HCT116 (cell line): Measurements from ENCODE around the gene APOA1. TPM values are rescaled to one million over a fixed set of nuclear protein-coding genes. Genes with fewer than 3 reads are reported as not detected.

Experiments used
- ATAC-seq: fragments of 200-7000 bp; cut with Tn5 transposase; 2 replicates; pipeline ENCODE4 v1.9.1; 2020; ENCODE audit warnings: mild to moderate bottlenecking, moderate library complexity
- BruUV-seq: library from RNA; stranded (reverse); fragments of 400-500 nt; replicated peaks from 2 replicates; lab custom pipeline; 2021; lab: Mats Ljungman, UMichigan
- CTCF ChIA-PET: fragments of 300-600 bp; sonication (Branson Sonifier 250); formaldehyde crosslinking; loops from one replicate; lab custom pipeline; 2021; ENCODE audit warnings: antibody characterized with exemption; lab: Charles Lee
- POLR2A ChIA-PET: fragments of 300-600, 350-600 bp; sonication (Branson Sonifier 250); formaldehyde crosslinking; loops from one replicate; lab custom pipeline; 2021; ENCODE audit warnings: antibody characterized with exemption; lab: Charles Lee
- RAD21 ChIA-PET, 2 experiments: fragments of 300-600 bp; sonication (Branson Sonifier 250); formaldehyde crosslinking; loops; one replicate each; lab custom pipeline; 2023; ENCODE audit warnings: low total read pairs in 2 of 2; ENCODE audit not compliant: uncharacterized antibody in 2 of 2, unreplicated experiment in 2 of 2, low non-redundant PET in 1 of 2; lab: Charles Lee
- DNase-seq: peaks from one replicate; pipeline ENCODE4 v3.0.0-alpha.2; 2010; ENCODE audit warnings: low read depth, low spot score
- H2AFZ ChIP-seq: fragments of 200-600 bp; shearing (Covaris generic), sonication (generic); 2 replicates; pipeline ENCODE4 v1.6.1; 2017; ENCODE audit warnings: low read depth, mixed run types, mixed read lengths, antibody characterized with exemption, low read length; ENCODE audit not compliant: poor library complexity, severe bottlenecking
- H3K27ac ChIP-seq: 2 replicates; pipeline ENCODE4 v1.5.1; 2012; ENCODE audit warnings: low read depth, low read length
- H3K27me3 ChIP-seq: fragments of 200-600 bp; sonication (generic); 2 replicates; pipeline ENCODE4 v1.6.1; 2016; ENCODE audit warnings: mixed run types, low read length, mixed read lengths; ENCODE audit not compliant: insufficient read depth
- H3K36me3 ChIP-seq, 2 experiments: fragments of 200-500 bp in 1 of 2; fragments of 200-600 bp in 1 of 2; sonication (Bioruptor generic) in 1 of 2; sonication (generic) in 1 of 2; 2 replicates each; pipeline versions ENCODE4 v1.5.1 to v1.6.1; 2014 to 2016; ENCODE audit warnings: low read length in 2 of 2, inconsistent platforms in 1 of 2, mixed read lengths in 1 of 2, mixed run types in 1 of 2; ENCODE audit not compliant: insufficient read depth in 2 of 2, control insufficient read depth in 1 of 2
- H3K4me1 ChIP-seq, 2 experiments: fragments of 200-600 bp in 1 of 2; sonication (generic) in 1 of 2; 2 replicates each; pipeline versions ENCODE4 v1.5.1 to v1.6.1; 2012 to 2017; ENCODE audit warnings: low read length in 2 of 2, inconsistent platforms in 1 of 2, mild to moderate bottlenecking in 1 of 2, mixed read lengths in 1 of 2, mixed run types in 1 of 2, moderate library complexity in 1 of 2; ENCODE audit not compliant: insufficient read depth in 2 of 2, control insufficient read depth in 1 of 2
- H3K4me2 ChIP-seq: fragments of 200-600 bp; sonication (generic); 2 replicates; pipeline ENCODE4 v1.6.1; 2017; ENCODE audit warnings: mixed run types, low read length, mixed read lengths
- H3K4me3 ChIP-seq, 2 experiments: fragments of 200-600 bp in 1 of 2; sonication (generic) in 1 of 2; replicated peaks in 1 of 2; 2 replicates each; pipeline ENCODE4 v1.5.1; 2011 to 2016; ENCODE audit warnings: low read length in 2 of 2, control low read depth in 1 of 2, low read depth in 1 of 2, mild to moderate bottlenecking in 1 of 2, mixed read lengths in 1 of 2, mixed run types in 1 of 2
- H3K79me2 ChIP-seq: fragments of 200-600 bp; sonication (generic); 2 replicates; pipeline ENCODE4 v1.6.1; 2017; ENCODE audit warnings: mild to moderate bottlenecking, mixed run types, low read length, moderate library complexity, mixed read lengths; ENCODE audit not compliant: insufficient read depth
- H3K9ac ChIP-seq: fragments of 200-600 bp; sonication (generic); 2 replicates; pipeline ENCODE4 v1.6.1; 2016; ENCODE audit warnings: low read length, mixed read lengths
- H3K9me2 ChIP-seq: fragments of 200-600 bp; sonication (generic), shearing (Covaris generic); 2 replicates; pipeline ENCODE4 v1.6.1; 2017; ENCODE audit warnings: mixed run types, mild to moderate bottlenecking, moderate library complexity; ENCODE audit not compliant: insufficient read depth
- H3K9me3 ChIP-seq, 2 experiments: fragments of 200-500 bp in 1 of 2; fragments of 200-600 bp in 1 of 2; sonication (Bioruptor generic) in 1 of 2; sonication (generic) in 1 of 2; 2 replicates each; pipeline ENCODE4 v1.6.1; 2014 to 2017; ENCODE audit warnings: low read length in 2 of 2, mixed read lengths in 2 of 2, inconsistent platforms in 1 of 2, low read depth in 1 of 2, mild to moderate bottlenecking in 1 of 2, mixed run types in 1 of 2, moderate library complexity in 1 of 2; ENCODE audit not compliant: control insufficient read depth in 1 of 2, insufficient read depth in 1 of 2
- H4K20me1 ChIP-seq: fragments of 200-600 bp; sonication (generic), shearing (Covaris generic); 2 replicates; pipeline ENCODE4 v1.6.1; 2017; ENCODE audit warnings: mixed run types, mild to moderate bottlenecking, moderate library complexity; ENCODE audit not compliant: insufficient read depth
- ATF3 ChIP-seq: IDR thresholded peaks from 2 replicates; pipeline ENCODE4 v1.6.1; 2012
- CBX3 ChIP-seq: IDR thresholded peaks from 2 replicates; pipeline ENCODE4 v1.6.1; 2012; ENCODE audit warnings: low read depth
- CEBPB ChIP-seq: IDR thresholded peaks from 2 replicates; pipeline ENCODE4 v1.6.1; 2012; ENCODE audit warnings: low read depth
- CTCF ChIP-seq, 3 experiments: fragments of 200-600 bp in 1 of 3; sonication (generic) in 1 of 3; IDR thresholded peaks in 2 of 3; conservative IDR thresholded peaks in 1 of 3; 2 replicates each; pipeline ENCODE4 v1.5.1; 2012 to 2017; ENCODE audit warnings: low read depth in 2 of 3, low read length in 2 of 3, antibody characterized with exemption in 1 of 3, borderline replicate concordance in 1 of 3, control low read depth in 1 of 3, mild to moderate bottlenecking in 1 of 3, mixed read lengths in 1 of 3, mixed run types in 1 of 3, moderate library complexity in 1 of 3; ENCODE audit not compliant: insufficient read depth in 1 of 3
- EGR1 ChIP-seq: IDR thresholded peaks from 2 replicates; pipeline ENCODE4 v1.6.1; 2012; ENCODE audit warnings: low read depth
- ELF1 ChIP-seq: IDR thresholded peaks from 2 replicates; pipeline ENCODE4 v1.6.1; 2012; ENCODE audit warnings: low read depth, borderline replicate concordance
- EZH2 ChIP-seq: fragments of 200-600 bp; sonication (generic); IDR thresholded peaks from 2 replicates; pipeline ENCODE4 v1.6.1; 2017; ENCODE audit warnings: antibody characterized with exemption, mixed run types
- EZH2phosphoT487 ChIP-seq: fragments of 200-600 bp; IDR thresholded peaks from 2 replicates; pipeline ENCODE4 v1.6.1; 2018; ENCODE audit warnings: antibody characterized with exemption, borderline replicate concordance
- JUND ChIP-seq: IDR thresholded peaks from 2 replicates; pipeline ENCODE4 v1.6.1; 2012
- MAX ChIP-seq: IDR thresholded peaks from 2 replicates; pipeline ENCODE4 v1.6.1; 2012
- POLR2A ChIP-seq: IDR thresholded peaks from 2 replicates; pipeline ENCODE4 v1.7.0; 2011; ENCODE audit warnings: borderline replicate concordance; ENCODE audit not compliant: insufficient read depth, insufficient read length; ENCODE audit errors: extremely low read depth
- POLR2AphosphoS5 ChIP-seq: IDR thresholded peaks from 2 replicates; pipeline ENCODE4 v1.6.1; 2011; ENCODE audit warnings: mild to moderate bottlenecking, low read depth, low read length, moderate library complexity
- RAD21 ChIP-seq: IDR thresholded peaks from 2 replicates; pipeline ENCODE4 v1.6.1; 2012; ENCODE audit warnings: low read depth, mild to moderate bottlenecking
- SIN3A ChIP-seq: IDR thresholded peaks from 2 replicates; pipeline ENCODE4 v1.6.1; 2012; ENCODE audit warnings: low read depth
- SP1 ChIP-seq: IDR thresholded peaks from 2 replicates; pipeline ENCODE4 v1.6.1; 2012; ENCODE audit warnings: low read depth
- SRF ChIP-seq: IDR thresholded peaks from 2 replicates; pipeline ENCODE4 v1.6.1; 2012; ENCODE audit warnings: low read depth
- TCF7L2 ChIP-seq: IDR thresholded peaks from 2 replicates; pipeline ENCODE4 v1.7.0; 2011; ENCODE audit warnings: borderline replicate concordance, inconsistent platforms; ENCODE audit not compliant: insufficient read depth, insufficient read length; ENCODE audit errors: extremely low read depth
- YY1 ChIP-seq: IDR thresholded peaks from 2 replicates; pipeline ENCODE4 v1.6.1; 2011; ENCODE audit warnings: low read length, low read depth, moderate library complexity, mild to moderate bottlenecking; ENCODE audit not compliant: insufficient replicate concordance; ENCODE audit errors: extremely low read depth
- ZNF274 ChIP-seq: fragments of 200-500 bp; sonication (Bioruptor generic); IDR thresholded peaks from 2 replicates; pipeline ENCODE4 v1.6.1; 2014; ENCODE audit warnings: mild to moderate bottlenecking, low read depth, low read length, inconsistent platforms
- intact Hi-C: fragments of 100-400 bp; cut with micrococcal nuclease; formaldehyde crosslinking; loops from 2 replicates; pipeline ENCODE4 v1.10.0; 2022
- total RNA-seq: library from RNA; stranded (reverse); gene quantifications from one replicate; pipeline ENCODE4 v1.2.1, GENCODE V29; 2021; ENCODE audit not compliant: unreplicated experiment

The APOA1 gene
- total RNA-seq, 1 experiment from 2014 or later, result 2.0 TPM

- Histone ChIP-seq H3K79me2 (no peaks in the 10 kb centered on the region), H3K36me3 (no peaks in the 10 kb centered on the region; a peak in 1 of 4 replicates), H4K20me1 (no peaks in the 10 kb centered on the region)
- TF ChIP-seq YY1 (no peak), ATF3 (no peak), CBX3 (no peak), ZNF274 (no peak), POLR2AphosphoS5 (no peak), TCF7L2 (no peak), SP1 (no peak), POLR2A (no peak), CEBPB (no peak), RAD21 (no peak), CTCF (IDR thresholded peaks at IDR 0.05 in 2 of 3, conservative IDR thresholded peaks at IDR 0.05 in 1 of 3; ENCODE audit: borderline replicate concordance in 1 of 3, insufficient read depth in 1 of 3, low read depth in 2 of 3, low read length in 2 of 3) (no peak), EGR1 (no peak), SIN3A (no peak), EZH2 (no peak), JUND (no peak), EZH2phosphoT487 (no peak), SRF (no peak), MAX (no peak), ELF1 (no peak)
- TF ChIP-seq, all 23 proteins: peak for 0
- intact Hi-C loops, result no loop called here
- Histone ChIP-seq H3K4me3 (no peak overlapping the region), H3K4me1 (peaks cover 0 to 6% of the 10 kb centered on the region in 2 experiments; a peak in 2 of 4 replicates), H3K9me3 (no peaks in the 10 kb centered on the region), H3K9me2 (no peaks in the 10 kb centered on the region), H3K27ac (no peak overlapping the region), H3K9ac (no peak overlapping the region), H3K27me3 (no peaks in the 10 kb centered on the region), H3K4me2 (no peak overlapping the region), H2AFZ (no peak overlapping the region)
- ChIA-PET POLR2A (no interaction called here), CTCF (interaction anchor here (1.1 kb wide), 1 partner anchor 72 kb away, joined by 3 read pairs; the partner anchor contains the start of gene ZPR1), RAD21 (no interaction called here)
- BruUV-seq, result no TSS peak
- DNase-seq (no peak), ATAC-seq (no peak)
These were observed 21.8 kb upstream of the APOA1 start for GRCh38 chr11:116859175-116859574.
